Type B pancreatic cell (in vitro differentiated cells): ENCODE measurements around the gene DNAL1. TPM values are rescaled to one million over a fixed set of nuclear protein-coding genes. Genes with fewer than 3 reads are reported as not detected.

Source experiments
- DNase-seq: peaks from one replicate; pipeline ENCODE4 v3.0.0; 2021; ENCODE audit warnings: mixed read lengths; ENCODE audit not compliant: unreplicated experiment; ENCODE audit errors: extremely low spot score
- H3K27ac Mint-ChIP-seq: 2 replicates; pipeline ENCODE4 v1.8.0; 2021; ENCODE audit warnings: mild to moderate bottlenecking, mixed read lengths
- H3K27me3 Mint-ChIP-seq: 2 replicates; pipeline ENCODE4 v1.8.0; 2021; ENCODE audit warnings: mixed read lengths
- H3K36me3 Mint-ChIP-seq: 2 replicates; pipeline ENCODE4 v1.8.0; 2021; ENCODE audit warnings: mixed read lengths
- H3K4me1 Mint-ChIP-seq: one replicate; pipeline ENCODE4 v1.8.0; 2021; ENCODE audit warnings: mixed read lengths; ENCODE audit not compliant: unreplicated experiment
- H3K4me3 Mint-ChIP-seq: 2 replicates; pipeline ENCODE4 v1.8.0; 2021; ENCODE audit warnings: mild to moderate bottlenecking, mixed read lengths
- H3K9me3 Mint-ChIP-seq: 2 replicates; pipeline ENCODE4 v1.8.0; 2021; ENCODE audit warnings: mixed read lengths
- CTCF ChIP-seq: fragments of 200-600 bp; sonication (generic); conservative IDR thresholded peaks from 2 replicates; pipeline ENCODE4 v1.5.0; 2021; ENCODE audit warnings: antibody characterized with exemption, mild to moderate bottlenecking
- total RNA-seq: library from RNA; stranded (reverse); gene quantifications from 2 replicates; pipeline ENCODE4 v1.2.1, GENCODE V29; 2021; ENCODE audit warnings: low replicate concordance

Gene DNAL1
- total RNA-seq, 1 donor from 2014 or later: 20.3 TPM

GRCh38 chr14:73713206-73713802, 68.5 kb downstream of the DNAL1 start:
- peak overlapping the region; percentile 94 for H3K27ac Mint-ChIP-seq
- peaks cover 9% of the 10 kb centered on the region for H3K36me3 Mint-ChIP-seq
- H3K4me1 Mint-ChIP-seq: peaks cover 57% of the 10 kb centered on the region

GRCh38 chr14:73713803-73714655, 69.2 kb downstream of the DNAL1 start, which contains the start of gene PNMA1:
Gene PNMA1 (minus strand): TSS chr14:73714384. CDS start chr14:73713639, 745 bp downstream.
- Mint-ChIP-seq H3K27ac (peak within 1 kb of the TSS; percentile 94), H3K27me3 (no peaks in the 10 kb centered on the region), H3K36me3 (peaks cover 9% of the 10 kb centered on the region), H3K4me3 (peak within 1 kb of the TSS; percentile 97), H3K4me1 (peaks cover 56% of the 10 kb centered on the region), H3K9me3 (no peaks in the 10 kb centered on the region)
- no peak for TF ChIP-seq CTCF
- peak; percentile 90 for DNase-seq

More at GRCh38 chr14:73713206-73713802, 68.5 kb downstream of the DNAL1 start:
- no peak for TF ChIP-seq CTCF
- H3K9me3 Mint-ChIP-seq: no peaks in the 10 kb centered on the region
- peak overlapping the region; percentile 97 for H3K4me3 Mint-ChIP-seq
- H3K27me3 Mint-ChIP-seq: no peaks in the 10 kb centered on the region
- DNase-seq: no peak

GRCh38 chr14:73714656-73715081, 69.9 kb downstream of the DNAL1 start:
- Mint-ChIP-seq H3K36me3 (peaks cover 9% of the 10 kb centered on the region), H3K27ac (peak overlapping the region; percentile 82), H3K4me1 (peaks cover 61% of the 10 kb centered on the region), H3K27me3 (no peaks in the 10 kb centered on the region), H3K4me3 (peak overlapping the region; percentile 89), H3K9me3 (no peaks in the 10 kb centered on the region)
- TF ChIP-seq CTCF: no peak
- no peak for DNase-seq

- Mint-ChIP-seq H3K4me3 (peak overlapping the region; percentile 21), H3K27ac (peak overlapping the region; percentile 50), H3K36me3 (peaks cover 4% of the 10 kb centered on the region), H3K4me1 (peaks cover 54% of the 10 kb centered on the region), H3K27me3 (no peaks in the 10 kb centered on the region), H3K9me3 (no peaks in the 10 kb centered on the region)
- DNase-seq: no peak
- TF ChIP-seq CTCF: no peak
Measured at GRCh38 chr14:73715707-73716106, 70.9 kb downstream of the DNAL1 start.

GRCh38 chr14:73717266-73717665, 72.5 kb downstream of the DNAL1 start:
- TF ChIP-seq CTCF: no peak
- Mint-ChIP-seq H3K9me3 (no peaks in the 10 kb centered on the region), H3K4me1 (peaks cover 50% of the 10 kb centered on the region), H3K4me3 (peak overlapping the region; percentile 20), H3K27ac (peak overlapping the region; percentile 60), H3K27me3 (no peaks in the 10 kb centered on the region), H3K36me3 (peaks cover 9% of the 10 kb centered on the region)
- no peak for DNase-seq
